GM10266 (cell line): ENCODE data around the gene SLC7A9.
"Not testable (repeated sequence)": the region's sequence is repeated elsewhere in the genome, so short reads cannot be mapped to it uniquely, and the experiment has no call there.

ENCODE experiments used
- DNase-seq: peaks from one replicate; pipeline ENCODE4 v3.0.0; 2012; ENCODE audit errors: extremely low spot score
- CTCF ChIP-seq: IDR thresholded peaks from 2 replicates; pipeline ENCODE4 v1.5.1; 2012; ENCODE audit warnings: mild to moderate bottlenecking, low read depth; ENCODE audit not compliant: control insufficient read depth, insufficient read depth; ENCODE audit errors: missing control alignments

SLC7A9 gene

GRCh38 chr19:32857584-32857983 lies 12.0 kb downstream of the SLC7A9 start:
- no peak for DNase-seq
- TF ChIP-seq CTCF, result no peak

- DNase-seq, result not testable (repeated sequence)
Observed at GRCh38 chr19:32856818-32857217, 12.7 kb downstream of the SLC7A9 start.

- TF ChIP-seq CTCF, result no peak
- DNase-seq, result no peak
Observed at GRCh38 chr19:32852216-32852615, 17.4 kb downstream of the SLC7A9 start.

- not testable (repeated sequence) for DNase-seq
Observed at GRCh38 chr19:32848035-32848434, 21.5 kb downstream of the SLC7A9 start.

GRCh38 chr19:32843716-32844245 lies 25.8 kb downstream of the SLC7A9 start:
- TF ChIP-seq CTCF, result no peak
- DNase-seq, result no peak

- no peak for TF ChIP-seq CTCF
- no peak for DNase-seq
Observed at GRCh38 chr19:32842061-32842460, 27.5 kb downstream of the SLC7A9 start.

GRCh38 chr19:32837531-32837930 lies 32.0 kb downstream of the SLC7A9 start:
- DNase-seq, result no peak
- no peak for TF ChIP-seq CTCF

- DNase-seq, result not testable (repeated sequence)
Observed at GRCh38 chr19:32833388-32833787, 36.2 kb downstream of the SLC7A9 start.

- DNase-seq, result not testable (repeated sequence)
Observed at GRCh38 chr19:32832825-32833224, 36.7 kb downstream of the SLC7A9 start.

- DNase-seq, result not testable (repeated sequence)
Observed at GRCh38 chr19:32832094-32832493, 37.5 kb downstream of the SLC7A9 start.

GRCh38 chr19:32831611-32832010 lies 38.0 kb downstream of the SLC7A9 start:
- no peak for TF ChIP-seq CTCF
- DNase-seq, result no peak
